Measurements from ENCODE around the gene CMBL.

Gene CMBL

GRCh38 chr5:10228288-10228687 is 79.4 kb downstream of the CMBL start:
- no peak for DNase-seq (ENCODE audit: low spot score)
- no peak for TF ChIP-seq CTCF (conservative IDR thresholded peaks at IDR 0.05; ENCODE audit: low read depth)
- POLR2A ChIA-PET (ENCODE audit: low non-redundant PET): no interaction called here
- CTCF ChIA-PET: interaction anchor here (0.8 kb wide), 1 partner anchor 88 kb away, joined by 3 read pairs; no protein-coding TSS in a partner anchor
- no peak overlapping the region for H3K27ac ChIP-seq

Measured in RWPE1 (cell line).